ENCODE measurements around the gene TNFSF8. TPM values are rescaled to one million over a fixed set of nuclear protein-coding genes. Genes with fewer than 3 reads are reported as not detected.

The TNFSF8 gene
- total and polyA plus RNA-seq, 2 of the 8 experiments (the other 6 are each of a cell fraction or from before 2014, with no cell fraction given): not detected

- no peaks in the 10 kb centered on the region for H3K27me3 ChIP-seq (replicated peaks in 1 of 4; ENCODE audit: control insufficient read depth in 3 of 4, extremely low read depth in 1 of 4, insufficient read depth in 3 of 4, low read length in 3 of 4)
These were observed 70.2 kb downstream of the TNFSF8 start for GRCh38 chr9:114860187-114860586.

More at GRCh38 chr9:114860187-114860586, 70.2 kb downstream of the TNFSF8 start:
- H3K9ac ChIP-seq (replicated peaks in 1 of 4; ENCODE audit: extremely low read depth in 1 of 4, low read depth in 3 of 4, low read length in 3 of 4): no peak overlapping the region
- POLR2A ChIA-PET (ENCODE audit: partially characterized antibody): no interaction called here
- H3K4ac ChIP-seq (replicated peaks; ENCODE audit: insufficient read length, low read depth, low read length): no peak overlapping the region
- no peaks in the 10 kb centered on the region for H4K20me1 ChIP-seq (replicated peaks in 1 of 2; ENCODE audit: control insufficient read depth in 1 of 2, insufficient read depth in 2 of 2, low read length in 2 of 2)
- H3K56ac ChIP-seq (replicated peaks; ENCODE audit: insufficient read length, low read depth, low read length): no peak overlapping the region
- H3K14ac ChIP-seq (ENCODE audit: insufficient read length): no peak overlapping the region
- H3K4me3 ChIP-seq (ENCODE audit: extremely low read depth in 1 of 4, insufficient read depth in 2 of 4, low read depth in 3 of 4, low read length in 4 of 4): no peak overlapping the region
- no peaks in the 10 kb centered on the region for H3K23me2 ChIP-seq (ENCODE audit: low read depth, low read length)
- no peak overlapping the region for H2AK5ac ChIP-seq (ENCODE audit: low read depth, low read length)
- H3K9me3 ChIP-seq (ENCODE audit: insufficient read depth in 2 of 2, low read depth in 1 of 2, low read length in 1 of 2): no peaks in the 10 kb centered on the region
- H2AFZ ChIP-seq (ENCODE audit: low read length): no peak overlapping the region
- no peak for TF ChIP-seq KDM4A (IDR thresholded peaks at IDR 0.05; ENCODE audit: low read depth, low read length, severe bottlenecking)
- no peak for TF ChIP-seq CEBPB (IDR thresholded peaks at IDR 0.05; ENCODE audit: low read depth, low read length)
- no peak for TF ChIP-seq HDAC2 (IDR thresholded peaks at IDR 0.05; ENCODE audit: borderline replicate concordance in 1 of 2, low read depth in 2 of 2, low read length in 2 of 2)
- TF ChIP-seq TAF7 (optimal IDR thresholded peaks at IDR 0.05; ENCODE audit: borderline replicate concordance, low read depth, low read length): no peak
- TF ChIP-seq SIX5 (IDR thresholded peaks at IDR 0.05; ENCODE audit: low read depth, low read length): no peak
- no peak for TF ChIP-seq EGR1 (IDR thresholded peaks at IDR 0.05; ENCODE audit: borderline replicate concordance, low read depth, low read length)
- WGBS, 2 experiments (ENCODE audit: extremely low coverage in 1 of 2, insufficient coverage in 1 of 2, insufficient read length in 1 of 2, insufficient replicate concordance in 2 of 2, low coverage in 1 of 2, low lambda C conversion rate in 2 of 2, missing lambda C conversion rate in 1 of 2): 96% methylated on average over 2 of the region's 2 CpGs; no CpG with 5 or more reads in 1 of the 2 experiments
- no peaks in the 10 kb centered on the region for H3K36me3 ChIP-seq (ENCODE audit: control insufficient read depth in 2 of 4, insufficient read depth in 4 of 4, low read length in 3 of 4)
- no peak overlapping the region for H4K91ac ChIP-seq (replicated peaks; ENCODE audit: insufficient read length, low read length)
- no peak overlapping the region for H4K5ac ChIP-seq (ENCODE audit: insufficient read length, low read depth, low read length)
- no peak overlapping the region for H3K18ac ChIP-seq (ENCODE audit: extremely low read depth, low read length)
- no peak overlapping the region for H3K4me2 ChIP-seq (ENCODE audit: insufficient read depth in 1 of 2, low read depth in 2 of 2, low read length in 2 of 2)
- no peak overlapping the region for H2BK20ac ChIP-seq (ENCODE audit: low read length)
- H2BK12ac ChIP-seq (ENCODE audit: low read depth, low read length): no peak overlapping the region
- no peaks in the 10 kb centered on the region for H3K79me2 ChIP-seq (ENCODE audit: control insufficient read depth in 1 of 2, insufficient read depth in 2 of 2, low read length in 2 of 2)
- FAIRE-seq (no peak), DNase-seq (ENCODE audit: low read depth in 1 of 2, low spot score in 2 of 2) (no peak)
- CTCF ChIA-PET (ENCODE audit: partially characterized antibody): interaction anchor here (1.0 kb wide), 1 partner anchor 8 kb away, joined by 3 read pairs; no protein-coding TSS in a partner anchor
- H2BK15ac ChIP-seq (ENCODE audit: low read length): no peak overlapping the region
- H3K23ac ChIP-seq (ENCODE audit: insufficient read length): no peak overlapping the region
- H3K79me1 ChIP-seq (ENCODE audit: low read depth, low read length): no peaks in the 10 kb centered on the region
- H3K4me1 ChIP-seq (replicated peaks in 1 of 4; ENCODE audit: control insufficient read depth in 3 of 4, insufficient read depth in 4 of 4, low read length in 3 of 4): no peaks in the 10 kb centered on the region
- no peak overlapping the region for H3K27ac ChIP-seq (ENCODE audit: low read depth, low read length)
- no peak overlapping the region for H2BK5ac ChIP-seq (ENCODE audit: low read depth, low read length)
- H4K8ac ChIP-seq (ENCODE audit: extremely low read depth, insufficient read depth, low read length): no peak overlapping the region
- H2BK120ac ChIP-seq (replicated peaks; ENCODE audit: low read depth, low read length): no peak overlapping the region

Data from H1 (cell line).